Liver (tissue), 9 donors: Measurements from ENCODE around the gene EBF3. TPM values are rescaled to one million over a fixed set of nuclear protein-coding genes. Genes with fewer than 3 reads are reported as not detected.

Experiments used
- DNase-seq: peaks from one replicate; pipeline ENCODE4 v3.0.0-alpha.2; 2017; ENCODE audit warnings: low spot score
- H3K27ac ChIP-seq, 2 donors: one replicate each; pipeline ENCODE4 v1.7.0; 2013; ENCODE audit warnings: inconsistent platforms in 2 of 2, low read length in 2 of 2, control low read depth in 1 of 2, low read depth in 1 of 2, mild to moderate bottlenecking in 1 of 2
- H3K27me3 ChIP-seq, 4 donors: one replicate each; pipeline versions ENCODE4 v1.6.1 to v1.7.0; 2013; ENCODE audit warnings: low read length in 3 of 4, inconsistent platforms in 1 of 4, mild to moderate bottlenecking in 1 of 4, moderate library complexity in 1 of 4; ENCODE audit not compliant: control insufficient read depth in 4 of 4, insufficient read depth in 4 of 4
- H3K36me3 ChIP-seq, 4 donors: one replicate each; pipeline versions ENCODE4 v1.6.1 to v1.7.0; 2013; ENCODE audit warnings: low read length in 3 of 4, mild to moderate bottlenecking in 3 of 4, low read depth in 1 of 4, moderate library complexity in 1 of 4; ENCODE audit not compliant: control insufficient read depth in 4 of 4, insufficient read depth in 3 of 4
- H3K4me1 ChIP-seq, 4 donors: one replicate each; pipeline versions ENCODE4 v1.6.1 to v1.7.0; 2013; ENCODE audit warnings: low read length in 3 of 4, mild to moderate bottlenecking in 3 of 4, moderate library complexity in 1 of 4; ENCODE audit not compliant: control insufficient read depth in 4 of 4, insufficient read depth in 4 of 4
- H3K4me3 ChIP-seq, 3 donors: one replicate each; pipeline versions ENCODE4 v1.6.1 to v1.7.0; 2013; ENCODE audit warnings: low read length in 3 of 3, control low read depth in 1 of 3, low read depth in 1 of 3, mild to moderate bottlenecking in 1 of 3
- H3K9ac ChIP-seq, 2 donors: one replicate each; pipeline ENCODE4 v1.7.0; 2013; ENCODE audit warnings: low read length in 2 of 2, mild to moderate bottlenecking in 2 of 2, moderate library complexity in 2 of 2, control low read depth in 1 of 2, low read depth in 1 of 2
- H3K9me3 ChIP-seq, 4 donors: one replicate each; pipeline versions ENCODE4 v1.6.1 to v1.7.0; 2013; ENCODE audit warnings: low read length in 3 of 4; ENCODE audit not compliant: control insufficient read depth in 4 of 4
- EGR1 ChIP-seq, 2 donors: IDR thresholded peaks; 2 replicates each; pipeline ENCODE4 v1.6.1; 2016 to 2018; ENCODE audit warnings: antibody characterized with exemption in 2 of 2, low read depth in 2 of 2
- FOXA1 ChIP-seq: IDR thresholded peaks from 2 replicates; pipeline ENCODE4 v1.6.1; 2016; ENCODE audit warnings: antibody characterized with exemption
- FOXA2 ChIP-seq: IDR thresholded peaks from 2 replicates; pipeline ENCODE4 v1.6.1; 2016; ENCODE audit warnings: antibody characterized with exemption
- GABPA ChIP-seq, 2 donors: IDR thresholded peaks in 1 of 2; conservative IDR thresholded peaks in 1 of 2; 2 replicates each; pipeline ENCODE4 v1.6.1; 2016; ENCODE audit warnings: antibody characterized with exemption in 2 of 2, mild to moderate bottlenecking in 1 of 2, moderate library complexity in 1 of 2
- HNF4A ChIP-seq, 2 donors: conservative IDR thresholded peaks; 2 replicates each; pipeline ENCODE4 v1.6.1; 2016; ENCODE audit warnings: antibody characterized with exemption in 2 of 2, mild to moderate bottlenecking in 2 of 2
- HNF4G ChIP-seq: IDR thresholded peaks from 2 replicates; pipeline ENCODE4 v1.6.1; 2016; ENCODE audit warnings: antibody characterized with exemption
- JUND ChIP-seq, 2 donors: IDR thresholded peaks; 2 replicates each; pipeline ENCODE4 v1.6.1; 2016; ENCODE audit warnings: antibody characterized with exemption in 2 of 2
- NR2F2 ChIP-seq: IDR thresholded peaks from 2 replicates; pipeline ENCODE4 v1.6.1; 2016; ENCODE audit warnings: antibody characterized with exemption
- RAD21 ChIP-seq, 2 donors: IDR thresholded peaks; 2 replicates each; pipeline ENCODE4 v1.6.1; 2016; ENCODE audit warnings: antibody characterized with exemption in 2 of 2, mild to moderate bottlenecking in 2 of 2
- RXRA ChIP-seq, 2 donors: IDR thresholded peaks; 2 replicates each; pipeline ENCODE4 v1.6.1; 2017 to 2018; ENCODE audit warnings: antibody characterized with exemption in 2 of 2, mild to moderate bottlenecking in 1 of 2
- SP1 ChIP-seq: IDR thresholded peaks from 2 replicates; pipeline ENCODE4 v1.6.1; 2018; ENCODE audit warnings: antibody characterized with exemption, mild to moderate bottlenecking
- TAF1 ChIP-seq: conservative IDR thresholded peaks from 2 replicates; pipeline ENCODE4 v1.6.1; 2016; ENCODE audit warnings: antibody characterized with exemption, mild to moderate bottlenecking
- YY1 ChIP-seq: IDR thresholded peaks from 2 replicates; pipeline ENCODE4 v1.6.1; 2016; ENCODE audit warnings: antibody characterized with exemption, mild to moderate bottlenecking
- WGBS: extraction: QIAGEN DNeasy Blood & Tissue Kit; methylation state at CpG from one replicate; pipeline ENCODE4 v1.1.7; 2013; 5-methylcytosine and 5-hydroxymethylcytosine counted together
- polyA plus RNA-seq, 2 donors: library from polyadenylated mRNA; stranded (reverse) in 1 of 2; unstranded in 1 of 2; fragments of 200-250 nt in 1 of 2; fragments of >200 nt in 1 of 2; fragmentation: Nextera tagmentation in 1 of 2; extraction: Ambion mirVana in 1 of 2; gene quantifications; one replicate each; pipeline versions ENCODE4 v1.2.1 to v1.2.3, GENCODE V29; 2013 to 2015
- total RNA-seq, 2 donors: library from RNA; depleted of rRNA; stranded (reverse); fragments of >200 nt; gene quantifications; one replicate each; pipeline ENCODE4 v1.2.3, GENCODE V29; 2014
- TF ChIP-seq, protein P1 (sequence below): fragments of 150-350 bp; IDR thresholded peaks from 2 replicates; pipeline ENCODE4 v1.5.1; 2017; ENCODE audit warnings: improper control_type of control experiment, low read depth, low read length; ENCODE audit not compliant: missing input control
- TF ChIP-seq, protein P2 (sequence below): IDR thresholded peaks from 2 replicates; pipeline ENCODE4 v1.6.1; 2016; ENCODE audit warnings: antibody characterized with exemption, mild to moderate bottlenecking
- TF ChIP-seq, protein P3 (sequence below): IDR thresholded peaks from 2 replicates; pipeline ENCODE4 v1.6.1; 2016; ENCODE audit warnings: antibody characterized with exemption
- TF ChIP-seq, protein P4 (sequence below): IDR thresholded peaks from 2 replicates; pipeline ENCODE4 v1.6.1; 2016; ENCODE audit warnings: antibody characterized with exemption
- TF ChIP-seq, protein P5 (sequence below): IDR thresholded peaks from 2 replicates; pipeline ENCODE4 v1.6.1; 2016; ENCODE audit warnings: antibody characterized with exemption
- donor health status: healthy.
- donor health status: healthy.
- donor health status: healthy.
- donor health status: healthy.
- donor health status: healthy.

EBF3 gene
- total and polyA plus RNA-seq, 4 donors: 0.02 to 0.08 TPM; not detected in 2

DNA sequence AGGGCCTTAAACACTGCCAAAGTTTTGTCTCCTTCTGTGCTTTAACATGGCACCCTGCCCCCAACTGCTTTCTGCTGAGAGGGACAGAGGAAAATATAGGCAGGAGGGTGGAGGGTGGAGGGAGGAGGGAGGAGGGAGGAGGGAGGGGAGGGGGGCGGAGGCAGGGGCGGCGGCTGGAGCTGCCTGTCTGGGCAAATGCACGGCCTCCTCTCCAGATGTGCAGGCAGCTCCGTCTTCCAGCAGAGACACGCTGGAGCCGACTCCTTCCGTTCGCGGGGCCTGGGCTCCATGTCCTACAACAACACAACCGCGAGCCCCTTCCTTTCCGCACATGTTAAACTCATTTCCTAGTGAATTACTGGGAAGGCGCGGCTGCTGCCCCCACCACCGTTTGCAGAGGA is 14.2 kb downstream of the EBF3 start:
- DNase-seq: no peak
- H3K9me3 ChIP-seq: no peaks in the 10 kb centered on the region
- peaks cover 2 to 11% (median 6%) of the 10 kb centered on the region in 4 donors for H3K27me3 ChIP-seq
- no peaks in the 10 kb centered on the region for H3K4me1 ChIP-seq
- H3K9ac ChIP-seq: no peak overlapping the region
- no peaks in the 10 kb centered on the region for H3K36me3 ChIP-seq
- TF ChIP-seq YY1 (no peak), FOXA1 (no peak), FOXA2 (no peak)
- WGBS: 29% methylated on average over 16 of the region's 16 CpGs
- H3K27ac ChIP-seq: no peak overlapping the region
- no peak overlapping the region for H3K4me3 ChIP-seq

DNA sequence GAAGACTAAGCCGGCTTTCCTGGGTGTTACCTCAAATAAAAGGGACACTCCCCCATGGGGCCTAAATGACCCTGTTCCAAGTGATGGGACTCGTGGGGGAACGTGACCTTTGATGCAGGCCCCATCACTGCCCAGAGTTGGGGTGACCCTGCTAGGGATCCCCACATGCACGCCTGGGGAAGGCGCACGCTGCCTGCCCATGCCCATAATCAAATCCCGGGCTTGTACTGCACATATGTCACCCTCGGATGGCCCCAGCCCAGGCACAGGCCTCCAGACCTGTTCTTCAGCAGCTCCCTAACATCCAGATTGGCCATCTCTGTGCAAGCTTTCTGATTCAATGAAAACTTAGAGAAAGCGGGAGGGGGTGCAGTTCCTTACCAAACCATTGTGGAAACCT is 14.7 kb downstream of the EBF3 start:
- TF ChIP-seq, protein P1, sequence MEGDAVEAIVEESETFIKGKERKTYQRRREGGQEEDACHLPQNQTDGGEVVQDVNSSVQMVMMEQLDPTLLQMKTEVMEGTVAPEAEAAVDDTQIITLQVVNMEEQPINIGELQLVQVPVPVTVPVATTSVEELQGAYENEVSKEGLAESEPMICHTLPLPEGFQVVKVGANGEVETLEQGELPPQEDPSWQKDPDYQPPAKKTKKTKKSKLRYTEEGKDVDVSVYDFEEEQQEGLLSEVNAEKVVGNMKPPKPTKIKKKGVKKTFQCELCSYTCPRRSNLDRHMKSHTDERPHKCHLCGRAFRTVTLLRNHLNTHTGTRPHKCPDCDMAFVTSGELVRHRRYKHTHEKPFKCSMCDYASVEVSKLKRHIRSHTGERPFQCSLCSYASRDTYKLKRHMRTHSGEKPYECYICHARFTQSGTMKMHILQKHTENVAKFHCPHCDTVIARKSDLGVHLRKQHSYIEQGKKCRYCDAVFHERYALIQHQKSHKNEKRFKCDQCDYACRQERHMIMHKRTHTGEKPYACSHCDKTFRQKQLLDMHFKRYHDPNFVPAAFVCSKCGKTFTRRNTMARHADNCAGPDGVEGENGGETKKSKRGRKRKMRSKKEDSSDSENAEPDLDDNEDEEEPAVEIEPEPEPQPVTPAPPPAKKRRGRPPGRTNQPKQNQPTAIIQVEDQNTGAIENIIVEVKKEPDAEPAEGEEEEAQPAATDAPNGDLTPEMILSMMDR: no peak
- no peak for TF ChIP-seq SP1
- no peak for TF ChIP-seq FOXA2
- TF ChIP-seq RAD21 (IDR thresholded peaks at IDR 0.05): no peak
- TF ChIP-seq, protein P2, sequence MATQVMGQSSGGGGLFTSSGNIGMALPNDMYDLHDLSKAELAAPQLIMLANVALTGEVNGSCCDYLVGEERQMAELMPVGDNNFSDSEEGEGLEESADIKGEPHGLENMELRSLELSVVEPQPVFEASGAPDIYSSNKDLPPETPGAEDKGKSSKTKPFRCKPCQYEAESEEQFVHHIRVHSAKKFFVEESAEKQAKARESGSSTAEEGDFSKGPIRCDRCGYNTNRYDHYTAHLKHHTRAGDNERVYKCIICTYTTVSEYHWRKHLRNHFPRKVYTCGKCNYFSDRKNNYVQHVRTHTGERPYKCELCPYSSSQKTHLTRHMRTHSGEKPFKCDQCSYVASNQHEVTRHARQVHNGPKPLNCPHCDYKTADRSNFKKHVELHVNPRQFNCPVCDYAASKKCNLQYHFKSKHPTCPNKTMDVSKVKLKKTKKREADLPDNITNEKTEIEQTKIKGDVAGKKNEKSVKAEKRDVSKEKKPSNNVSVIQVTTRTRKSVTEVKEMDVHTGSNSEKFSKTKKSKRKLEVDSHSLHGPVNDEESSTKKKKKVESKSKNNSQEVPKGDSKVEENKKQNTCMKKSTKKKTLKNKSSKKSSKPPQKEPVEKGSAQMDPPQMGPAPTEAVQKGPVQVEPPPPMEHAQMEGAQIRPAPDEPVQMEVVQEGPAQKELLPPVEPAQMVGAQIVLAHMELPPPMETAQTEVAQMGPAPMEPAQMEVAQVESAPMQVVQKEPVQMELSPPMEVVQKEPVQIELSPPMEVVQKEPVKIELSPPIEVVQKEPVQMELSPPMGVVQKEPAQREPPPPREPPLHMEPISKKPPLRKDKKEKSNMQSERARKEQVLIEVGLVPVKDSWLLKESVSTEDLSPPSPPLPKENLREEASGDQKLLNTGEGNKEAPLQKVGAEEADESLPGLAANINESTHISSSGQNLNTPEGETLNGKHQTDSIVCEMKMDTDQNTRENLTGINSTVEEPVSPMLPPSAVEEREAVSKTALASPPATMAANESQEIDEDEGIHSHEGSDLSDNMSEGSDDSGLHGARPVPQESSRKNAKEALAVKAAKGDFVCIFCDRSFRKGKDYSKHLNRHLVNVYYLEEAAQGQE: no peak
- no peak for TF ChIP-seq YY1
- no peak for TF ChIP-seq TAF1
- TF ChIP-seq NR2F2: no peak
- no peak for TF ChIP-seq HNF4A (conservative IDR thresholded peaks at IDR 0.05)
- TF ChIP-seq GABPA (IDR thresholded peaks at IDR 0.05 in 1 of 2, conservative IDR thresholded peaks at IDR 0.05 in 1 of 2): no peak
- no peak for TF ChIP-seq JUND (IDR thresholded peaks at IDR 0.05)
- TF ChIP-seq, protein P3, sequence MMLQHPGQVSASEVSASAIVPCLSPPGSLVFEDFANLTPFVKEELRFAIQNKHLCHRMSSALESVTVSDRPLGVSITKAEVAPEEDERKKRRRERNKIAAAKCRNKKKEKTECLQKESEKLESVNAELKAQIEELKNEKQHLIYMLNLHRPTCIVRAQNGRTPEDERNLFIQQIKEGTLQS: no peak
- TF ChIP-seq, protein P4, sequence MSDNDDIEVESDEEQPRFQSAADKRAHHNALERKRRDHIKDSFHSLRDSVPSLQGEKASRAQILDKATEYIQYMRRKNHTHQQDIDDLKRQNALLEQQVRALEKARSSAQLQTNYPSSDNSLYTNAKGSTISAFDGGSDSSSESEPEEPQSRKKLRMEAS: no peak
- TF ChIP-seq RXRA (IDR thresholded peaks at IDR 0.05): no peak
- TF ChIP-seq FOXA1: no peak
- no peak for TF ChIP-seq EGR1 (IDR thresholded peaks at IDR 0.05; ENCODE audit: low read depth in 2 of 2)
- TF ChIP-seq, protein P5, sequence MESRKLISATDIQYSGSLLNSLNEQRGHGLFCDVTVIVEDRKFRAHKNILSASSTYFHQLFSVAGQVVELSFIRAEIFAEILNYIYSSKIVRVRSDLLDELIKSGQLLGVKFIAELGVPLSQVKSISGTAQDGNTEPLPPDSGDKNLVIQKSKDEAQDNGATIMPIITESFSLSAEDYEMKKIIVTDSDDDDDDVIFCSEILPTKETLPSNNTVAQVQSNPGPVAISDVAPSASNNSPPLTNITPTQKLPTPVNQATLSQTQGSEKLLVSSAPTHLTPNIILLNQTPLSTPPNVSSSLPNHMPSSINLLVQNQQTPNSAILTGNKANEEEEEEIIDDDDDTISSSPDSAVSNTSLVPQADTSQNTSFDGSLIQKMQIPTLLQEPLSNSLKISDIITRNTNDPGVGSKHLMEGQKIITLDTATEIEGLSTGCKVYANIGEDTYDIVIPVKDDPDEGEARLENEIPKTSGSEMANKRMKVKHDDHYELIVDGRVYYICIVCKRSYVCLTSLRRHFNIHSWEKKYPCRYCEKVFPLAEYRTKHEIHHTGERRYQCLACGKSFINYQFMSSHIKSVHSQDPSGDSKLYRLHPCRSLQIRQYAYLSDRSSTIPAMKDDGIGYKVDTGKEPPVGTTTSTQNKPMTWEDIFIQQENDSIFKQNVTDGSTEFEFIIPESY: no peak
- TF ChIP-seq HNF4G: no peak
- no peak overlapping the region for H3K27ac ChIP-seq
- no peaks in the 10 kb centered on the region for H3K4me1 ChIP-seq
- H3K9me3 ChIP-seq: no peaks in the 10 kb centered on the region
- H3K27me3 ChIP-seq: peaks cover 2 to 6% (median 3%) of the 10 kb centered on the region in 4 donors
- no peaks in the 10 kb centered on the region for H3K36me3 ChIP-seq
- H3K9ac ChIP-seq: no peak overlapping the region
- H3K4me3 ChIP-seq: no peak overlapping the region
- no peak for DNase-seq
- 92% methylated on average over 9 of the region's 9 CpGs for WGBS
